ENCODE measurements around the gene PPIP5K1. TPM values are rescaled to one million over a fixed set of nuclear protein-coding genes. Genes with fewer than 3 reads are reported as not detected.

The PPIP5K1 gene
- total RNA-seq, 3 donors from 2014 or later: 65.2 to 126 (median 87.7) TPM

- no peak for ATAC-seq
- no peak for DNase-seq
- intact Hi-C loops (cut with DNase I, micrococcal nuclease): no loop called here
- Histone ChIP-seq H3K4me3 (no peak overlapping the region), H3K36me3 (ENCODE audit: low read depth) (no peaks in the 10 kb centered on the region), H3K9me3 (no peaks in the 10 kb centered on the region), H3K4me1 (ENCODE audit: low read depth) (peaks cover 5% of the 10 kb centered on the region)
- TF ChIP-seq, protein P1, sequence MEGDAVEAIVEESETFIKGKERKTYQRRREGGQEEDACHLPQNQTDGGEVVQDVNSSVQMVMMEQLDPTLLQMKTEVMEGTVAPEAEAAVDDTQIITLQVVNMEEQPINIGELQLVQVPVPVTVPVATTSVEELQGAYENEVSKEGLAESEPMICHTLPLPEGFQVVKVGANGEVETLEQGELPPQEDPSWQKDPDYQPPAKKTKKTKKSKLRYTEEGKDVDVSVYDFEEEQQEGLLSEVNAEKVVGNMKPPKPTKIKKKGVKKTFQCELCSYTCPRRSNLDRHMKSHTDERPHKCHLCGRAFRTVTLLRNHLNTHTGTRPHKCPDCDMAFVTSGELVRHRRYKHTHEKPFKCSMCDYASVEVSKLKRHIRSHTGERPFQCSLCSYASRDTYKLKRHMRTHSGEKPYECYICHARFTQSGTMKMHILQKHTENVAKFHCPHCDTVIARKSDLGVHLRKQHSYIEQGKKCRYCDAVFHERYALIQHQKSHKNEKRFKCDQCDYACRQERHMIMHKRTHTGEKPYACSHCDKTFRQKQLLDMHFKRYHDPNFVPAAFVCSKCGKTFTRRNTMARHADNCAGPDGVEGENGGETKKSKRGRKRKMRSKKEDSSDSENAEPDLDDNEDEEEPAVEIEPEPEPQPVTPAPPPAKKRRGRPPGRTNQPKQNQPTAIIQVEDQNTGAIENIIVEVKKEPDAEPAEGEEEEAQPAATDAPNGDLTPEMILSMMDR (IDR thresholded peaks at IDR 0.05): no peak
Measured at GRCh38 chr15:43527016-43527801, 62.8 kb downstream of the PPIP5K1 start.

DNA sequence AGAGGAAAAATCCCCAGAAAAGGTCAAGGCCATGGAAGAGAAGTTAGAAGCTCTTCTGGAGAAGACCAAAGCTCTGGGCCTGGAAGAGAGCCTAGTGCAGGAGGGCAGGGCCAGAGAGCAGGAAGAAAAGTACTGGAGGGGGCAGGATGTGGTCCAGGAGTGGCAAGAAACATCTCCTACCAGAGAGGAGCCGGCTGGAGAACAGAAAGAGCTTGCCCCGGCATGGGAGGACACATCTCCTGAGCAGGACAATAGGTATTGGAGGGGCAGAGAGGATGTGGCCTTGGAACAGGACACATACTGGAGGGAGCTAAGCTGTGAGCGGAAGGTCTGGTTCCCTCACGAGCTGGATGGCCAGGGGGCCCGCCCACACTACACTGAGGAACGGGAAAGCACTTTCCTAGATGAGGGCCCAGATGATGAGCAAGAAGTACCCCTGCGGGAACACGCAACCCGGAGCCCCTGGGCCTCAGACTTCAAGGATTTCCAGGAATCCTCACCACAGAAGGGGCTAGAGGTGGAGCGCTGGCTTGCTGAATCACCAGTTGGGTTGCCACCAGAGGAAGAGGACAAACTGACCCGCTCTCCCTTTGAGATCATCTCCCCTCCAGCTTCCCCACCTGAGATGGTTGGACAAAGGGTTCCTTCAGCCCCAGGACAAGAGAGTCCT lies 63.6 kb downstream of the PPIP5K1 start:
- no peak overlapping the region for H3K4me3 ChIP-seq
- no peak for DNase-seq
- intact Hi-C loops (cut with DNase I, micrococcal nuclease): no loop called here
- H3K36me3 ChIP-seq (ENCODE audit: low read depth): no peaks in the 10 kb centered on the region
- ATAC-seq: no peak
- no peaks in the 10 kb centered on the region for H3K9me3 ChIP-seq
- TF ChIP-seq, protein P1 (IDR thresholded peaks at IDR 0.05): no peak
- no peaks in the 10 kb centered on the region for H3K4me1 ChIP-seq (ENCODE audit: low read depth)

DNA sequence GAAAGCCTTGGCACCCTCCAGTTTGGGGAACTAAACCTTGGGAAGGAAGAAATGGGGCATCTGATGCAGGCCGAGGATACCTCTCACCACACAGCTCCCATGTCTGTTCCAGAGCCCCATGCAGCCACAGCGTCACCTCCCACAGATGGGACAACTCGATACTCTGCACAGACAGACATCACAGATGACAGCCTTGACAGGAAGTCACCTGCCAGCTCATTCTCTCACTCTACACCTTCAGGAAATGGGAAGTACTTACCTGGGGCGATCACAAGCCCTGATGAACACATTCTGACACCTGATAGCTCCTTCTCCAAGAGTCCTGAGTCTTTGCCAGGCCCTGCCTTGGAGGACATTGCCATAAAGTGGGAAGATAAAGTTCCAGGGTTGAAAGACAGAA lies 64.9 kb downstream of the PPIP5K1 start:
- TF ChIP-seq, protein P1 (IDR thresholded peaks at IDR 0.05): no peak
- intact Hi-C loops (cut with DNase I, micrococcal nuclease): no loop called here
- DNase-seq (no peak), ATAC-seq (no peak)
- Histone ChIP-seq H3K4me3 (no peak overlapping the region), H3K9me3 (no peaks in the 10 kb centered on the region), H3K4me1 (ENCODE audit: low read depth) (no peaks in the 10 kb centered on the region), H3K36me3 (ENCODE audit: low read depth) (no peaks in the 10 kb centered on the region)

GRCh38 chr15:43524254-43524845 lies 65.7 kb downstream of the PPIP5K1 start:
- Histone ChIP-seq H3K36me3 (ENCODE audit: low read depth) (no peaks in the 10 kb centered on the region), H3K4me1 (ENCODE audit: low read depth) (no peaks in the 10 kb centered on the region), H3K4me3 (no peak overlapping the region), H3K9me3 (no peaks in the 10 kb centered on the region)
- DNase-seq (no peak), ATAC-seq (no peak)
- TF ChIP-seq, protein P1 (IDR thresholded peaks at IDR 0.05): no peak
- intact Hi-C loops (cut with DNase I, micrococcal nuclease): no loop called here

DNA sequence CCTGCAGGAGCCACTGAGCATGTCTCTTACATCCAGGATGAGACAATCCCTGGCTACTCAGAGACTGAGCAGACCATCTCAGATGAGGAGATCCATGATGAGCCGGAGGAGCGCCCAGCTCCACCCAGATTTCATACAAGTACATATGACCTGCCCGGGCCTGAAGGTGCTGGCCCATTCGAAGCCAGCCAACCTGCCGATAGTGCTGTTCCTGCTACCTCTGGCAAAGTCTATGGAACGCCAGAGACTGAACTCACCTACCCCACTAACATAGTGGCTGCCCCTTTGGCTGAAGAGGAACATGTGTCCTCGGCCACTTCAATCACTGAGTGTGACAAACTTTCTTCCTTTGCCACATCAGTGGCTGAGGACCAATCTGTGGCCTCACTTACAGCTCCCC lies 66.4 kb downstream of the PPIP5K1 start:
- TF ChIP-seq, protein P1 (IDR thresholded peaks at IDR 0.05): no peak
- Histone ChIP-seq H3K4me3 (no peak overlapping the region), H3K9me3 (no peaks in the 10 kb centered on the region), H3K4me1 (ENCODE audit: low read depth) (no peaks in the 10 kb centered on the region), H3K36me3 (ENCODE audit: low read depth) (no peaks in the 10 kb centered on the region)
- DNase-seq: no peak
- intact Hi-C loops (cut with DNase I, micrococcal nuclease): no loop called here
- no peak for ATAC-seq
